Measurements from ENCODE around the gene LNP1. TPM values are rescaled to one million over a fixed set of nuclear protein-coding genes. Genes with fewer than 3 reads are reported as not detected.

LNP1 gene
- total and polyA plus RNA-seq, 2 of the 13 experiments (the other 11 are each of a cell fraction or from before 2014, with no cell fraction given) = 3.6 to 7.0 TPM

DNA sequence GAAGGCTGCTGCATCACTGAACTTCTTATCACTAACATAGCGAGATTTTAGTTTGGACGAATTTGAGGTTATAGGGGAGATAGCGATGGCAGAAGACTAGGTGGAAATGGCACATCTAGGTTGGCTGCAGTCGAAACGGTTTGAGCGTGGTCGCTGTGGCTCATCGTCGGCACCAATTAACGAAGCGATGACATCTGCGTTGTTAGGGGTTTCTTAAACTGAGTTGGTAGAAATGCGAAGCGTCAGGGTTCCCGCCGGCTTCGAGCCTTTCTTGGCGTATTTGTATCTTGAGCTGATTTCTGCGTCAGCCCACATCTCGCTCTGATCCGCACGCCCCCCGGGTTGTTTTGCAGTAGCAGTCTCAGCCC lies 319 bp downstream of the LNP1 start (continued):
- TF ChIP-seq, protein P1, sequence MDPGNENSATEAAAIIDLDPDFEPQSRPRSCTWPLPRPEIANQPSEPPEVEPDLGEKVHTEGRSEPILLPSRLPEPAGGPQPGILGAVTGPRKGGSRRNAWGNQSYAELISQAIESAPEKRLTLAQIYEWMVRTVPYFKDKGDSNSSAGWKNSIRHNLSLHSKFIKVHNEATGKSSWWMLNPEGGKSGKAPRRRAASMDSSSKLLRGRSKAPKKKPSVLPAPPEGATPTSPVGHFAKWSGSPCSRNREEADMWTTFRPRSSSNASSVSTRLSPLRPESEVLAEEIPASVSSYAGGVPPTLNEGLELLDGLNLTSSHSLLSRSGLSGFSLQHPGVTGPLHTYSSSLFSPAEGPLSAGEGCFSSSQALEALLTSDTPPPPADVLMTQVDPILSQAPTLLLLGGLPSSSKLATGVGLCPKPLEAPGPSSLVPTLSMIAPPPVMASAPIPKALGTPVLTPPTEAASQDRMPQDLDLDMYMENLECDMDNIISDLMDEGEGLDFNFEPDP (CRISPR knock-in tag; conservative IDR thresholded peaks at IDR 0.05) = no peak
- TF ChIP-seq, protein P2, sequence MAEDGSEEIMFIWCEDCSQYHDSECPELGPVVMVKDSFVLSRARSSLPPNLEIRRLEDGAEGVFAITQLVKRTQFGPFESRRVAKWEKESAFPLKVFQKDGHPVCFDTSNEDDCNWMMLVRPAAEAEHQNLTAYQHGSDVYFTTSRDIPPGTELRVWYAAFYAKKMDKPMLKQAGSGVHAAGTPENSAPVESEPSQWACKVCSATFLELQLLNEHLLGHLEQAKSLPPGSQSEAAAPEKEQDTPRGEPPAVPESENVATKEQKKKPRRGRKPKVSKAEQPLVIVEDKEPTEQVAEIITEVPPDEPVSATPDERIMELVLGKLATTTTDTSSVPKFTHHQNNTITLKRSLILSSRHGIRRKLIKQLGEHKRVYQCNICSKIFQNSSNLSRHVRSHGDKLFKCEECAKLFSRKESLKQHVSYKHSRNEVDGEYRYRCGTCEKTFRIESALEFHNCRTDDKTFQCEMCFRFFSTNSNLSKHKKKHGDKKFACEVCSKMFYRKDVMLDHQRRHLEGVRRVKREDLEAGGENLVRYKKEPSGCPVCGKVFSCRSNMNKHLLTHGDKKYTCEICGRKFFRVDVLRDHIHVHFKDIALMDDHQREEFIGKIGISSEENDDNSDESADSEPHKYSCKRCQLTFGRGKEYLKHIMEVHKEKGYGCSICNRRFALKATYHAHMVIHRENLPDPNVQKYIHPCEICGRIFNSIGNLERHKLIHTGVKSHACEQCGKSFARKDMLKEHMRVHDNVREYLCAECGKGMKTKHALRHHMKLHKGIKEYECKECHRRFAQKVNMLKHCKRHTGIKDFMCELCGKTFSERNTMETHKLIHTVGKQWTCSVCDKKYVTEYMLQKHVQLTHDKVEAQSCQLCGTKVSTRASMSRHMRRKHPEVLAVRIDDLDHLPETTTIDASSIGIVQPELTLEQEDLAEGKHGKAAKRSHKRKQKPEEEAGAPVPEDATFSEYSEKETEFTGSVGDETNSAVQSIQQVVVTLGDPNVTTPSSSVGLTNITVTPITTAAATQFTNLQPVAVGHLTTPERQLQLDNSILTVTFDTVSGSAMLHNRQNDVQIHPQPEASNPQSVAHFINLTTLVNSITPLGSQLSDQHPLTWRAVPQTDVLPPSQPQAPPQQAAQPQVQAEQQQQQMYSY (CRISPR knock-in tag; IDR thresholded peaks at IDR 0.05) = 0 out of 2 replicates have a peak, but pooled peaks have one; percentile 3
- TF ChIP-seq REPIN1 (CRISPR knock-in tag; IDR thresholded peaks at IDR 0.05; ENCODE audit: borderline replicate concordance, low read depth) = no peak
- TF ChIP-seq, protein P3, sequence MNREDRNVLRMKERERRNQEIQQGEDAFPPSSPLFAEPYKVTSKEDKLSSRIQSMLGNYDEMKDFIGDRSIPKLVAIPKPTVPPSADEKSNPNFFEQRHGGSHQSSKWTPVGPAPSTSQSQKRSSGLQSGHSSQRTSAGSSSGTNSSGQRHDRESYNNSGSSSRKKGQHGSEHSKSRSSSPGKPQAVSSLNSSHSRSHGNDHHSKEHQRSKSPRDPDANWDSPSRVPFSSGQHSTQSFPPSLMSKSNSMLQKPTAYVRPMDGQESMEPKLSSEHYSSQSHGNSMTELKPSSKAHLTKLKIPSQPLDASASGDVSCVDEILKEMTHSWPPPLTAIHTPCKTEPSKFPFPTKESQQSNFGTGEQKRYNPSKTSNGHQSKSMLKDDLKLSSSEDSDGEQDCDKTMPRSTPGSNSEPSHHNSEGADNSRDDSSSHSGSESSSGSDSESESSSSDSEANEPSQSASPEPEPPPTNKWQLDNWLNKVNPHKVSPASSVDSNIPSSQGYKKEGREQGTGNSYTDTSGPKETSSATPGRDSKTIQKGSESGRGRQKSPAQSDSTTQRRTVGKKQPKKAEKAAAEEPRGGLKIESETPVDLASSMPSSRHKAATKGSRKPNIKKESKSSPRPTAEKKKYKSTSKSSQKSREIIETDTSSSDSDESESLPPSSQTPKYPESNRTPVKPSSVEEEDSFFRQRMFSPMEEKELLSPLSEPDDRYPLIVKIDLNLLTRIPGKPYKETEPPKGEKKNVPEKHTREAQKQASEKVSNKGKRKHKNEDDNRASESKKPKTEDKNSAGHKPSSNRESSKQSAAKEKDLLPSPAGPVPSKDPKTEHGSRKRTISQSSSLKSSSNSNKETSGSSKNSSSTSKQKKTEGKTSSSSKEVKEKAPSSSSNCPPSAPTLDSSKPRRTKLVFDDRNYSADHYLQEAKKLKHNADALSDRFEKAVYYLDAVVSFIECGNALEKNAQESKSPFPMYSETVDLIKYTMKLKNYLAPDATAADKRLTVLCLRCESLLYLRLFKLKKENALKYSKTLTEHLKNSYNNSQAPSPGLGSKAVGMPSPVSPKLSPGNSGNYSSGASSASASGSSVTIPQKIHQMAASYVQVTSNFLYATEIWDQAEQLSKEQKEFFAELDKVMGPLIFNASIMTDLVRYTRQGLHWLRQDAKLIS (CRISPR knock-in tag; IDR thresholded peaks at IDR 0.05) = no peak; the same call in 1 of the 2 replicates
- TF ChIP-seq KLF16 (CRISPR knock-in tag; IDR thresholded peaks at IDR 0.05) = 0 out of 4 replicates have a peak, but pooled peaks have one; percentile 11 to 66
- TF ChIP-seq, protein P4, sequence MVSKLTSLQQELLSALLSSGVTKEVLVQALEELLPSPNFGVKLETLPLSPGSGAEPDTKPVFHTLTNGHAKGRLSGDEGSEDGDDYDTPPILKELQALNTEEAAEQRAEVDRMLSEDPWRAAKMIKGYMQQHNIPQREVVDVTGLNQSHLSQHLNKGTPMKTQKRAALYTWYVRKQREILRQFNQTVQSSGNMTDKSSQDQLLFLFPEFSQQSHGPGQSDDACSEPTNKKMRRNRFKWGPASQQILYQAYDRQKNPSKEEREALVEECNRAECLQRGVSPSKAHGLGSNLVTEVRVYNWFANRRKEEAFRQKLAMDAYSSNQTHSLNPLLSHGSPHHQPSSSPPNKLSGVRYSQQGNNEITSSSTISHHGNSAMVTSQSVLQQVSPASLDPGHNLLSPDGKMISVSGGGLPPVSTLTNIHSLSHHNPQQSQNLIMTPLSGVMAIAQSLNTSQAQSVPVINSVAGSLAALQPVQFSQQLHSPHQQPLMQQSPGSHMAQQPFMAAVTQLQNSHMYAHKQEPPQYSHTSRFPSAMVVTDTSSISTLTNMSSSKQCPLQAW (CRISPR knock-in tag; IDR thresholded peaks at IDR 0.05) = no peak
- no peak for TF ChIP-seq POGZ (CRISPR knock-in tag; IDR thresholded peaks at IDR 0.05)
- TF ChIP-seq ZNF670 (CRISPR knock-in tag; IDR thresholded peaks at IDR 0.05; ENCODE audit: borderline replicate concordance) = 0 out of 2 replicates have a peak, but pooled peaks have one; percentile 5
- TF ChIP-seq, protein P5, sequence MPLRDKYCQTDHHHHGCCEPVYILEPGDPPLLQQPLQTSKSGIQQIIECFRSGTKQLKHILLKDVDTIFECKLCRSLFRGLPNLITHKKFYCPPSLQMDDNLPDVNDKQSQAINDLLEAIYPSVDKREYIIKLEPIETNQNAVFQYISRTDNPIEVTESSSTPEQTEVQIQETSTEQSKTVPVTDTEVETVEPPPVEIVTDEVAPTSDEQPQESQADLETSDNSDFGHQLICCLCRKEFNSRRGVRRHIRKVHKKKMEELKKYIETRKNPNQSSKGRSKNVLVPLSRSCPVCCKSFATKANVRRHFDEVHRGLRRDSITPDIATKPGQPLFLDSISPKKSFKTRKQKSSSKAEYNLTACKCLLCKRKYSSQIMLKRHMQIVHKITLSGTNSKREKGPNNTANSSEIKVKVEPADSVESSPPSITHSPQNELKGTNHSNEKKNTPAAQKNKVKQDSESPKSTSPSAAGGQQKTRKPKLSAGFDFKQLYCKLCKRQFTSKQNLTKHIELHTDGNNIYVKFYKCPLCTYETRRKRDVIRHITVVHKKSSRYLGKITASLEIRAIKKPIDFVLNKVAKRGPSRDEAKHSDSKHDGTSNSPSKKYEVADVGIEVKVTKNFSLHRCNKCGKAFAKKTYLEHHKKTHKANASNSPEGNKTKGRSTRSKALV (CRISPR knock-in tag; IDR thresholded peaks at IDR 0.05) = no peak
- TF ChIP-seq, protein P6, sequence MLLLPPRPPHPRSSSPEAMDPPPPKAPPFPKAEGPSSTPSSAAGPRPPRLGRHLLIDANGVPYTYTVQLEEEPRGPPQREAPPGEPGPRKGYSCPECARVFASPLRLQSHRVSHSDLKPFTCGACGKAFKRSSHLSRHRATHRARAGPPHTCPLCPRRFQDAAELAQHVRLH (CRISPR knock-in tag; IDR thresholded peaks at IDR 0.05; ENCODE audit: borderline replicate concordance, low read depth) = 0 out of 2 replicates have a peak, but pooled peaks have one; percentile 4
- no peak for TF ChIP-seq CEBPB (IDR thresholded peaks at IDR 0.05; ENCODE audit: borderline replicate concordance, low read depth, low read length)
- TF ChIP-seq, protein P7, sequence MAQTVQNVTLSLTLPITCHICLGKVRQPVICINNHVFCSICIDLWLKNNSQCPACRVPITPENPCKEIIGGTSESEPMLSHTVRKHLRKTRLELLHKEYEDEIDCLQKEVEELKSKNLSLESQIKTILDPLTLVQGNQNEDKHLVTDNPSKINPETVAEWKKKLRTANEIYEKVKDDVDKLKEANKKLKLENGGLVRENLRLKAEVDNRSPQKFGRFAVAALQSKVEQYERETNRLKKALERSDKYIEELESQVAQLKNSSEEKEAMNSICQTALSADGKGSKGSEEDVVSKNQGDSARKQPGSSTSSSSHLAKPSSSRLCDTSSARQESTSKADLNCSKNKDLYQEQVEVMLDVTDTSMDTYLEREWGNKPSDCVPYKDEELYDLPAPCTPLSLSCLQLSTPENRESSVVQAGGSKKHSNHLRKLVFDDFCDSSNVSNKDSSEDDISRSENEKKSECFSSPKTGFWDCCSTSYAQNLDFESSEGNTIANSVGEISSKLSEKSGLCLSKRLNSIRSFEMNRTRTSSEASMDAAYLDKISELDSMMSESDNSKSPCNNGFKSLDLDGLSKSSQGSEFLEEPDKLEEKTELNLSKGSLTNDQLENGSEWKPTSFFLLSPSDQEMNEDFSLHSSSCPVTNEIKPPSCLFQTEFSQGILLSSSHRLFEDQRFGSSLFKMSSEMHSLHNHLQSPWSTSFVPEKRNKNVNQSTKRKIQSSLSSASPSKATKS (CRISPR knock-in tag; IDR thresholded peaks at IDR 0.05) = no peak
- TF ChIP-seq SKI (IDR thresholded peaks at IDR 0.05; ENCODE audit: partially characterized antibody) = peak; percentile 7
